HG02852 (cell line): Measurements from ENCODE around the gene TMEM143.
A peak's percentile ranks its signal among the peaks of the same experiment; 100 is the strongest.
"Not testable (repeated sequence)": the region's sequence is repeated elsewhere in the genome, so short reads cannot be mapped to it uniquely, and the experiment has no call there.

Source experiments
- ATAC-seq: cut with Tn5 transposase; IDR thresholded peaks from one replicate; pipeline ENCODE4 v1.9.1; 2021; ENCODE audit warnings: mild to moderate bottlenecking, moderate library complexity; ENCODE audit not compliant: unreplicated experiment

TMEM143 gene

DNA sequence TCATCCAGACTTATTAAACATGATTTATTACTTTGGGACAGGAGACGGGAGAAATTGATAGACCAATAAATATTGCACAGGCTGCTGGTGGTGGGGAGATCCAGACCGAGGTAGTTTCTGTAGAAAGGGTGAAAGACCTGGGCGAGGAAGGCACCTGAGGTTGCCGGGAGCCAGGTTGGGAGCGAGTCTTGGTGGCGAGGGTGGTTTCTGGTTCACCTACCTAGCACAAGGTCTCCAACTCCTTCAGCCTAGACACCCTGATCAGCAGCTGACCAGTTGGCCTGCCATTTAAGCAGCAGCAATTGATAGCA lies 31.4 kb downstream of the TMEM143 start:
- no peak for ATAC-seq

DNA sequence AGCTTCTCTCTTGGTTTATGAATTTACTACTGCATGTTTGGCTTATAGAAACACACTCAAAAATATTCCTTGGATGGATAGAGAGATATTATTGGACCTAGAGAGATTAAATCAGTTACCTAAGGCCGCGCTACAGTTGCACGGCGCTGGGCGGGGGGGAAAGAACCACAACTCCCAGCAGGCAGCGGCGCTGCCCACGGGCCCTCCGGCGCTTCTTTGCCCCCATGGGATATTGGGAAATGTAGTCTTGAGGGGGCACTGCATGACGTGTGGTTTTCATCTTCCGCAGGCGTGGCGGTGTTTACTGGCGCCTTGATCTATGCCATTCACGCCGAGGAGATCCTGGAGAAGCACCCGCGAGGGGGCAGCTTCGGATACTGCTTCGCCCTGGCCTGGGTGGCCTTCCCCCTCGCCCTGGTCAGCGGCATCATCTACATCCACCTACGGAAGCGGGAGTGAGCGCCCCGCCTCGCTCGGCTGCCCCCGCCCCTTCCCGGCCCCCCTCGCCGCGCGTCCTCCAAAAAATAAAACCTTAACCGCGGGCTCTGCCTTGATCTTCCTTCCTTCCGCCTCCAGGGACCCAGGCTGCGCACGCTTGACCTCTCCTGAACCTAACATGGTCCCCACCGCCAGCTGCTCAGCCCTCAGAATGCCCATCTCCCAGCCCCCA lies 33.6 kb downstream of the TMEM143 start:
- no peak for ATAC-seq

DNA sequence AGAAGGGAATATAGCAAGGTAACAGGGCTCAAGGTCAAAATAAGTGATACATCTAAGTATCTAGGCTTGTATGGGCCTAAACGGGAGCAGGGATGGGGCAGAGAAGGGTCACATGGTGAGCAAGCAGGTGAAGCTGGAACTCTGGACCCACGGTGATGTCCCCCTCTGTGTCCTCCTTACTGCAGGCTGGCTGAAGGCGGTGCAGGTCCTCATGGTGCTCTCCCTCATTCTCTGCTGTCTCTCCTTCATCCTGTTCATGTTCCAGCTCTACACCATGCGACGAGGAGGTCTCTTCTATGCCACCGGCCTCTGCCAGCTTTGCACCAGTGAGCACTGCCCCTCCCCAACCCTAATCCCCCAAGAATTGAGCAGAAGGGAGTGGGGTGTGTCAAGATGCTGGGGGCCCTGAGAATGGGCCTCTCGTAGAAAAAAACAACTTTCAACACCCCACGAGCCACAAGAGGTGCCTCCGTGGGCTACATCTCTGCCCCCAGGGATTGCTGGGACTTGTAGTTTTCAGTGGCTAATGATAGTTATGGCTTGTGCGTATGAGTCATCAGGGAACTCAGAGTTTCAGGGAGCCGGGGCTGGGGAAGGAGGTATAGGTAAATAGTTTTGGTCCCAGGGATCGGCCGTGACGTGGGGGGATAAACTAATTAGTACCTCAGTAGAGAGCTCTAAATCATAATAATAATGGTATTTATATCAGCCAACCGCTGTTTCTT lies 34.4 kb downstream of the TMEM143 start:
- no peak for ATAC-seq

DNA sequence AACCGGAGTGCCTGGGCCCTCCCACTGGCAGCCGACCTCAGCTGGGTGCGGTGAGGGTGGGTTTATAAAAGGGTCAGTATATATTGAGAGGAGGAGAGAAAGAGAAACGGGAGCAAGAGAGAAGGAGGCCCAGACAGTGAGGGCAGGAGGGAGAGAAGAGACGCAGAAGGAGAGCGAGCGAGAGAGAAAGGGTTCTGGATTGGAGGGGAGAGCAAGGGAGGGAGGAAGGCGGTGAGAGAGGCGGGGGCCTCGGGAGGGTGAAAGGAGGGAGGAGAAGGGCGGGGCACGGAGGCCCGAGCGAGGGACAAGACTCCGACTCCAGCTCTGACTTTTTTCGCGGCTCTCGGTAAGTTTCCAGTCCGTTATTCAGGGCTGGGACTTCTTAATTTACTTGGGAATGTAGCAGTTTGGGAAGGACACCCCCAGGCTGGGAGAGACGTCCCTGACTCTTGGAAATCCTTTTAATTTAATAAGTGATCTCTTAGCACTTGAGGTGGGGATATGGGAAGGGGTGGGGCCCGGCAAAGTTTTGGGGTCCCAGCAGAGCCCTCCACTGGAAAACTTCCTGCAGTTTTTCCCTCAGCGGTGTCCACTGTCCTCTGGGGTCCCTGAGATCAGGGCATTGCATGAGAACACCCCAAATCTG lies 38.4 kb downstream of the TMEM143 start, which contains the start of gene EMP3:
Gene EMP3 (plus strand): TSS at position 288 of the 646 bp plus-strand sequence. CDS start 1,293 bp downstream, outside the sequence.
- ATAC-seq, result no peak

DNA sequence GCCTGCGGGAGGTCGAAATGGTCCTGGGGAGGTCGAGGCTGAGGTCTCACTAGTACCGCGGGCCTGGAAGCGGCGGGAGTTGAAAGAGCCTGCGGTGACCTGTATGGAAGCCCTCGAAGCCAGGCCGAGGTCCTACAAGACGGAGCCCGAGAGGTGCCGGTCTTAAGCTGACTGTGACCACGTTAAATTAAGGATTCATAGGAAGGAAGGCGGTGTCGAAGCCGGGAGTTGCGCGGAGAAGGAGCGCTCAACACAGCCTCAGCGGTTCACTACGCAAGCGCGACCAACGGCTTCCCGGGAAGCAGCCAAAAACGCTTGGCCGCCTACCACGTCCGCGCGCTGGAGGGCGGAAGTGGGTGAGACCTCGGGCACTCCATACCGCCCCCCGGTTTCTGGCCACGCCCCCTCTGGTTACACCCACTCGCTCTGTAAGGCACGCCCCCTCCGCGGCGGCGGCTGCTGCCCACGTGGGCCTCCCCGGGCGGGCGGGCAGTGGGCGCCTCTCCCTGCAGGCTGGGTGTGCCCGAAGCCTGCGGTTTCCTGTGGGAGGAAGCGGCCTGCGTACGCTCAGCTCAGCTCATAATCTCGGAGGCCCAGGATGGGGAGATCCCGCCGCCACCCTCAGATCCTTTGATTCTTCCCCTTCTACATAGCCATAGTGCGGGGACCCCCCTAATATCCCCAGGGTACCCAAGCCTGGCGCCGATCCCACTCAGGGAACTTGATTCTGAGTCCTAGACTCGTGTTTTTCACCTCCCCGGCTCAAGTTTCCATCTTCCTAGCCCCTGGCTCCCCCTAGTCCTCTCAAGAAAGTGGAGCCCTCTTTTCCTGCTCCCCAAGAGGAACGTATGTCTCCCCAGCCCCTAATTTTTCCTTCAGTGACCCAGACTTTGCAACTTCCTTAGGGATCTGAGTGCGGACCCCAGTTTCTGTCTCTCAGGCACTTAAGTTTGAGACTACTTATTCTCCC lies 41.8 kb downstream of the TMEM143 start:
- ATAC-seq, result peak; percentile 55

DNA sequence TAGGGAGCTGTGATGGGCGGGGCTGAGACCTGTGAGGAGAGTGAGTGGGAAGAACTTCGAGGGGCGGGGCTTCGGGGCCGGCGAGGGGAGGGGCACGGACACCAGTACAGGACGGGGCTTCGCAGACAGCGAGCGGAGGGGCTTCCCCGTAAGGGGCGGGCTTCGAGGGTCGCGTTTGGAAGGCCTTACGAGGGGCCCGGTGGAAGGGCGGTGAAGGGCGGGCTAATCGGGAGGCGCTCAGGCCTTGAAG lies 42.4 kb downstream of the TMEM143 start:
- peak; percentile 43 for ATAC-seq

DNA sequence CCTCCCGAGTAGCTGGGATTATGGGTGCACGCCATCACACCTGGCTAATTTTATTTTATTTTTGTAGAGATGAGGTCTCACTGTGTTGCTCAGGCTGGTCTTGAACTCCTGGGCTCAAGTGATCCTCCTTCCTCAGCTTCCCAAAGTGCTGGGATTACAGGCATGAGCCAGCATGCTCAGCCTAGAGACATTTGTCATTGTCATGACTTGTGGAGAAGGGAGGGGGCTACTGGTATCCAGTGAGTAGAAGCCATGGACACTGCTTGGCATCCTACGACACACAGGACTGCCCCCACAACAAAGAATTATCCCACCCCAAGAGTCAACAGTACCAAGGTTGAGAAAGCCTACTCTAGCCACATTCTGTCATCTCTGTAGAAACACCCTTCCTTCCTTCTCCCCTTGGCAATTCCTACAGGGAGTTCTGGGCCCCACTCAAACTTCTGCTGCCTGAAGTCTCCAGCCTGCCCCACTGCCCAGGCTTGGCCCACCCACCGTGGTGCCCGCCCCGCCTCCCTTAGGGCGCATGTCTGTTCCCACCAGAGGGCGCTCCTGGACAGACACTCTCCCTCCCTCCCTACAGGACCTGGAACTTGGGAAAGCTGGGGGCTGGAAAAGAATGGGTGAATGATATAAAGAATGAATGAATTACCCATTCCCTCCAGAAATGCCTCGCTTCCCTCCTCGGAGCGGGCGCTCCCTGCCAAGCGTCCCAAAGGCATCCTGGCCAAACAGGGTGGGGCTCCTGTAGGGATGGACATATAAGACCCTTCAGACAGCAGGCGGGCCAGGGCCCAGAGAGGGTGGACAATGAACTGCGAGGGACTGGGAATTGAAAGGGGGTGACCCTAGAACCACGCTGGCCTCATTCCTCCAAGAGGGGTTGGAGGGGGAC lies 43.8 kb downstream of the TMEM143 start:
- no peak for ATAC-seq

DNA sequence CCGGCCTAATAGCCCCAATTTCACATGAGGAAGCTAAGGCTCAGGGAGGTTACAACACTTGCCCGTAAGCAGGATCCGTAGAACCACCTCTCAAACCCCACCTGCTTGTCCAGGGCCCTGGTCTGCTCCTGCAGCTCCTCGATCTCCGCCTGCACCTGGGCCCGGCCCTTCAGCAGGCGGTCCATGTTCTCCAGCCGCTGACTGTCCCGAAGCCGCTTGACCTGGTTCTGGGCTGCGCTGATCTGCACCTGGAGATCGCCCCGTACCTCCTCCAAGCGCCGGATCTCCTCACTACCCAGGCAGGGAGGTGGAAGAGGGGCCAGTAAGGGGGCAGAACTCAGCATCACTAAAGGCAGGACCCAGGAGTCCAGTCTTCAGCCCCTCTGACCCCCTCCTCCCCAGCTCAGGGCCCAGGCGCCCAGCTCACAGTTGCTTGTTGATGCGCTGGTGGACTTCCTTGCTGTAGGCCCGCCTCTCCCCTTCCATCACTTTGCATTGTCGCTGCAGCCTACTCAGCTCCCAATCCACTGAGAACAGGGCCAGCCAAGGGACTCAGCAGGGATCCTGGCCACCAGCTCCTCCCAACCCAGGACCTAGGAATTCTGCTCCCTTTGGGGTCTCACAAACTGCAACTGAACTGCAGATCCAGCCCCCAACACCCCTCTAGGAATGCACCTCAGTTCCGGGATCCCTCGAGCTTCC lies 45.3 kb downstream of the TMEM143 start:
- no peak for ATAC-seq

DNA sequence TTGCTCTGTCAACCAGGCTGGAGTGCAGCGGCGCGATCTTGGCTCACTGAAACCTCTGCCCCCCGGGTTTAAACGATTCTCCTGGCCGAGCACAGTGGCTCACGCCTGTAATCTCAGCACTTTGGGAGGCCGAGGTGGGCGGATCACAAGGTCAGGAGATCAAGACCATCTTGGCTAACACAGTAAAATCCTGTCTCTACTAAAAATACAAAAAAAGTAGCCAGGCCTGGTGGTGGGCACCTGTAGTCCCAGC lies 46.1 kb downstream of the TMEM143 start:
- ATAC-seq, result not testable (repeated sequence)

DNA sequence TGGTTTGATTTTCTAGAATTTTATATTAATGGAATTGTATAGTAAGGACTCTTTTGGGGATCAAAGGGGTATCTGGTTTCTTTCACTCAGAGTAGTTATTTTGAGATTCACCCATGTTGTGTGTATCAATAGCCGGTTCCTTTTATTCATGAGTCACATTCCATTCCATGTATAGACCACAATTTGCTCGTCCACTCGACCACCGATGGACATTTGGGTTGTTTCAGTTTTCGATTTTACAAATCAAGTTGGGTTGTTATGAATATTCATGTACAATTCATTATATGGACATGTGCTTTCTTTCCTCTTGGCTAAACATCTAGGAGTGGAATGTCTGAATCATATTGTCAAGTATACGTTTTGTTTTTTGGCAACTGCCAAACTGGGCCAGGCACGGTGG lies 48.0 kb downstream of the TMEM143 start:
- ATAC-seq, result no peak

DNA sequence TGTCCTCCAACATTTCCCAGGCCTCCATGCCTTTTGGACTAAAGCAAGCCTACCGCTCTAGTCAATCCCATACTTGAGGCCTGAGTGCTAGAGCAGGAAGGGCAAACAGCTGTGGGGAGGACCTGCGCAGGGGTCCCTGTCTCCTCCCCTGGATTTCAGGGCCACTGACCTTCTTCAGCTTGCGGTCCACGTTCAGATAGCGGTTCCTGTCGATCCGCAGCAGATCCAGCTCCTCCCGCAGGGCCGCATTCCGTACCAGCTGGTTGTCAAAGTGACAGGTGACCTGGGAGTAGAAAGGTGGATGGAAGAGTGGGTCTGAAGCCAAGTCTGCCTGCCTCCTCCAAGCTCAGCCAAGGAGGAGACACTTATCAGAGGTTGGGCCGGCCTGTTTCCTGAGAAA lies 52.4 kb downstream of the TMEM143 start:
- no peak for ATAC-seq

DNA sequence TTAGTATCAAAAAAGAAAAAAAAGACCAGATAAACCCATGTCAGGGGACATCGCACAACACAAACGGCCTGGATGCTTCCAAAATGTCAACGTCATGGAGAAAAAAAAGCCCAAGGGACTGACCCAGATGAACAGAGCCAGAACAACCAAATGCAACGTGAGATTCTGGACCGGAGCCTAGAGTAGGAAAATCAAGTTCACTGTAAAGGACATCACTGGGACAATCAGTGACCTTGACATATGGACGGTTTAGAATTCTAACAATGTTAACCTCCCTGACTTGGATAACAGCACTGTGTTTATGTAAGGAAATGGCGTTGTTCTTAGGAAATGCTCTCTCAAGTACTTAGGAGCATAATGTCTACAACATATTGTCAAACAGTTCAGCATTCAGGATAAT lies 53.5 kb downstream of the TMEM143 start:
- no peak for ATAC-seq

DNA sequence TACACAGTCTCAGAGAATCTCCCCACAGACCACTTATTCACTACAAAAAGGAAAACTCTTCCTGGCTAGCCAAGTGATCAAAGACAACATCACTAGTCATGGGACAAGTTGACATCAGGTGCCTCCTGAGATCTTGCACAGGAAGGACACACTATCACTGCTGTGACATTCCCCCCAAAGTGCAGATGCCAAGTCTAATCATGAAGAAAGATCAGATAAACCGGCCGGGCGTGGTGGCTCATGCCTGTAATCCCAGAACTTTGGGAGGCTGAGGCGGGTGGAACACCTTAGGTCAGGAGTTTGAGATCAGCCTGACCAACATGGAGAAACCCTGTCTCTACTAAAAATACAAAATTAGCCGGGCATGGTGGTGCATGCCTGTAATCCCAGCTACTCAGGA lies 54.0 kb downstream of the TMEM143 start:
- not testable (repeated sequence) for ATAC-seq

DNA sequence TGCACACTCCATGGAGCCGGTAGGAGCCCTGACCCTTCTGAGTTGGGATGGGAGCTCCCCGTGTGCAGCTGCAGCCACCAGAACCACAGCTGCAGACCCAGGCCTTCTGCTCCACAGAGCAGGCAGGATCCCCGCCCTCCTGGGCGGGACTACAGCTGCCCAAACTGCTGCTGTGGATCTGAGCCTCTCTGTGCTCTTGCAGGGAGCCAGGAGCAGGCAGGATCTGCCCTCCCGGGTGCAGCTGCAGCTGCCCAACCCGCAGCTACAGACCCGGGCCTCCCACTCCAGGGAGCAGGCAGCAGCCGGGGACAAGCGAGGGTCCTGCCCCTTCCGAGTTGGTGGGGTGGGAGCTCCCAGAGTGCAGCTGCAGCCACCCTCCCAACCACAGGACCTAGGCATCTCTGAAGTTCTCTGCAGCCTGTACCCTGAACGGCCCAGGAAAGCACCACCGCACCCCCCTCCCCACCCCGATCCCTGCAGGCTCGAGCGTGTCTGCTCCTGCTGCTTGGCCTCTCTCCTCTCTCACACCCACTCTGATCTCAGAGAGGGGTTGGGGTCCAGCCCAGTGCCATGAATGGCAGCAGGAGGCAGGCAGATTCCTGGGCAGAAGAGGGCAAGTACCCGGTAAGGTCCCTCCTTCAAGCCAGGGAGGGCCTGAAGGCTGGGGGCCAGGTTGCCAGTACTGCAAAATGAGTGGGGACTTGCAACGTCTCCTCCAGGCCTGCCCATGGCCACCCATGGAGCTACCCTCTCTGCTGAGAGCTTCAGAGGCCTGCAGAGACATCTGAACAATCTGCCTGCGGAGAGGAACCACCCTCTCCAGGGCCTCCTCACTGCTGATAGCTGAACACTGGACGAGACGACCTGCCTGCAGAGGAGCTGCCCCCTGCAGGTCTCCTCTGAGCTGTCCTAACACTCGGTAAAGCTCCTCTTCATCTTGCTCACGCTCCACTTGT lies 54.8 kb downstream of the TMEM143 start:
- no peak for ATAC-seq

DNA sequence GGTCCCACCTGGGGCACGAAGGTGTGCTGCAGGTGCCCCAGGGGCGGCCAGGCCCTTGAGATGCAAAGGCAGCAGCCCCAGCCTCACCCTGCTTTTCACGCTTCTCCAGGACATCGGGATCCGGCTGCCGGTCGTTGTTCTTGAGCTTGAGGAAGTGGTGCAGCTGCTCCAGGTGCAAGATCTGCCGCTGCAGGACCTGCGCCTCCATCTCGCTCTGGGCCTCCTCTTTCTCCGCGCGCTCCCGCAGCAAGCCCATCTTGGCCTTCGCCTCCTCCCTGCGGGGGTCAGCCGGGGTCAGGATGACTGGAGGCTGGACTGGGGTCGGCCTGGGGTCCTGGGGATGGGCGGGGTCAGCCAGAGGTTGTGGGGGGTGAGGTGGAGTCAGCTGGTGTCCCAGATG lies 59.9 kb downstream of the TMEM143 start:
- no peak for ATAC-seq

DNA sequence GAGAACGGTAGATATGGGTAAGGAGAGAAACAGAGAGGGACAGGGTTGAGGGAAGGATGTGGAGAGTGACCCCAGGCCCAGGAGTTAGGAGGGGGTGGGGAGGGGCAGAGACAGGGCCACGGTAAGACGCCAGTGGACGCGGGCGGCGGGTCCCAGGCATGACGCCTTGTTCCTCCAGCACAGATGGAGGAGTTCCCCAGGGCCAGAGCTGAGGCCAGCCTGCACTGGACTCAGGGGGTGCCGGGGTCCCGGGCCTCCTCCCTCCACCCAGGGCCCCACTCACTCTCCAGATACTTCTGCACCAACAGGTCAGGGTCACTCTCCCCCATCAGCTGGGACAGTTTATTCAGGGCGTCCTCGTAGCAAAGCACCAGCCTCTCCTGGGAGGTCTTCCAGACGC lies 60.4 kb downstream of the TMEM143 start:
- ATAC-seq, result no peak

DNA sequence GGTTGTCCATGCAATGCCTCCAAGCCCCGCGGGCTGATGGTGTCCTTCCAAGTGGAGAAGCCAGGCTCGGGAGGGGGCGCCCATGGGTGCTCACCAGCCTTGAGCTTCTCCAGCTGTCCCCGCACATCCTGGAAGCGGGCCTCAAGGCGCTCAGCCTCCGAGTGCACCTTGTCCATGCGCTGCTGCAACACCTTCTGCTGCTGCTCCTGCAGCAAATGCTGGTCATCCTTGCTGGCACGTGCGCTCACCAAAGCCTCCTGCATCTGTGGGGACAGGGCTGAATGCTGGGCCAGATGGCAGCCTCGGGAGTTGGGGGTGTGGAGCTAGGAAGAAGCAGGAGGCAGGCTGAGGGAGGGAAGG lies 61.2 kb downstream of the TMEM143 start:
- ATAC-seq, result no peak

DNA sequence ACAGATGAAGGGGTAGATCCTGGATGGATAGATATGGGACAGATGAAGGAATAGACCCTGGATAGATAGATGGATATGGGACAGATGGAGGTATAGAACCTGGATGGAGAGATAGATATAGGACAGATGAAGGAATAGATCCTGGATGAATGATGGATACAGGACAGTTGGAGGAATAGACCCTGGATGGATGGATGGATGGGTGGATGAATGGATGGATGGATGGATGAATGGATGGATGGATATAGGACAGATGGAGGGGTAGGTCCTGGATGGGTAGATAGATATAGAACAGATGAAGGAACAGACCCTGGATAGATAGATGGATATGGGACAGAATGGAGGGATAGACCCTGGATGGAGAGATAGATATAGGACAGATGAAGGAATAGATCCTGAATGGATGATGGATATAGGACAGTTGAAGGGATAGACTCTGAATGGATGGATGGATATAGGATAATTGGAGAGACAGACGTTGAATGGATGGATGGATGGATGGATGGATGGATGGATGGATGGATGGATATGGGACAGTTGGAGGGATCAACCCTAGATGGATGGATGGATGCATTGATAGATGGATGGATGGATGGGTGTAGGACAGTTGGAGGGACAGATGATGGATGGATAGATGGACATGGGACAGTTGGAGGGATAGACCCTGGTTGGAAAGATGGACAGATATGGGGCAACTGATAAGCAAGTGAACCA lies 61.7 kb downstream of the TMEM143 start:
- ATAC-seq, result no peak
